Measurements from ENCODE around the gene EIF5. TPM values are rescaled to one million over a fixed set of nuclear protein-coding genes. Genes with fewer than 3 reads are reported as not detected.

Gene EIF5
- total and polyA plus RNA-seq, 2 donors (not counting 3 experiments of a cell fraction or from before 2014, with no cell fraction given) = 175 to 313 TPM

DNA sequence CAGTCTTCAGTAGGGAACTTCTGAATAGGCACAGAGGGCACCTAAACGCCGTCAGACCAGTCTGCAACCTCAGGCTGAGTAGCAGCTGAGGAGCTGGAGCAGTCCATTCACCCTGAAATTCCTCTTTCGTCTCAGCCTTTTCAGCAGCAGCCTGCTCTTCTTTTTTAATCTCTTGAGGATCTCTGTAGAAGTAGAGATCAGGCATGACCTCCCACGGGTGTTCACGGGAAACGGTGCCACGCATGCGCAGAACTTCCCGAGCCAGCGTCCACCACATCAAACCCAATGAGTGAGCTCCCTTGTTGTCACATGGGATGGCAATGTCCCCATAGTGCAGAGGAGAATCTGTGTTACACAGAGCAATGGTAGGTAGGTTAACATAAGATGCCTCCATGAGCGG, 40.1 kb downstream of the EIF5 start:
- POLR2A ChIA-PET = no interaction called here

More for the DNA sequence above, 40.1 kb downstream of the EIF5 start:
- H3K27ac ChIP-seq (ENCODE audit: insufficient read depth, low read depth, low read length) = no peak overlapping the region
- peaks cover 0 to 2% of the 10 kb centered on the region in 2 experiments for H3K27me3 ChIP-seq (ENCODE audit: control insufficient read depth in 2 of 2, insufficient read depth in 2 of 2, low read length in 2 of 2)
- no TSS peak for BruUV-seq (replicated peaks)
- no peak overlapping the region for H3K9ac ChIP-seq (replicated peaks; ENCODE audit: extremely low read depth, insufficient read depth, low read length)
- no peak overlapping the region for H2AFZ ChIP-seq (ENCODE audit: low read depth, low read length)
- no peak for FAIRE-seq
- no peak for TF ChIP-seq POLR2A (IDR thresholded peaks at IDR 0.05; ENCODE audit: low read depth, low read length)
- TF ChIP-seq, protein P1, sequence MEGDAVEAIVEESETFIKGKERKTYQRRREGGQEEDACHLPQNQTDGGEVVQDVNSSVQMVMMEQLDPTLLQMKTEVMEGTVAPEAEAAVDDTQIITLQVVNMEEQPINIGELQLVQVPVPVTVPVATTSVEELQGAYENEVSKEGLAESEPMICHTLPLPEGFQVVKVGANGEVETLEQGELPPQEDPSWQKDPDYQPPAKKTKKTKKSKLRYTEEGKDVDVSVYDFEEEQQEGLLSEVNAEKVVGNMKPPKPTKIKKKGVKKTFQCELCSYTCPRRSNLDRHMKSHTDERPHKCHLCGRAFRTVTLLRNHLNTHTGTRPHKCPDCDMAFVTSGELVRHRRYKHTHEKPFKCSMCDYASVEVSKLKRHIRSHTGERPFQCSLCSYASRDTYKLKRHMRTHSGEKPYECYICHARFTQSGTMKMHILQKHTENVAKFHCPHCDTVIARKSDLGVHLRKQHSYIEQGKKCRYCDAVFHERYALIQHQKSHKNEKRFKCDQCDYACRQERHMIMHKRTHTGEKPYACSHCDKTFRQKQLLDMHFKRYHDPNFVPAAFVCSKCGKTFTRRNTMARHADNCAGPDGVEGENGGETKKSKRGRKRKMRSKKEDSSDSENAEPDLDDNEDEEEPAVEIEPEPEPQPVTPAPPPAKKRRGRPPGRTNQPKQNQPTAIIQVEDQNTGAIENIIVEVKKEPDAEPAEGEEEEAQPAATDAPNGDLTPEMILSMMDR (IDR thresholded peaks at IDR 0.05; ENCODE audit: extremely low read depth in 1 of 2, insufficient read depth in 1 of 2, low read depth in 1 of 2, low read length in 2 of 2) = no peak
- no peak for TF ChIP-seq GATA2 (IDR thresholded peaks at IDR 0.05; ENCODE audit: insufficient read depth, insufficient read length, low read depth, low read length)
- TF ChIP-seq FOS (IDR thresholded peaks at IDR 0.05; ENCODE audit: borderline replicate concordance, insufficient read depth, low read length) = no peak
- TF ChIP-seq, protein P2, sequence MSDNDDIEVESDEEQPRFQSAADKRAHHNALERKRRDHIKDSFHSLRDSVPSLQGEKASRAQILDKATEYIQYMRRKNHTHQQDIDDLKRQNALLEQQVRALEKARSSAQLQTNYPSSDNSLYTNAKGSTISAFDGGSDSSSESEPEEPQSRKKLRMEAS (IDR thresholded peaks at IDR 0.05; ENCODE audit: insufficient read depth, insufficient read length) = no peak
- no peak for TF ChIP-seq MYC (IDR thresholded peaks at IDR 0.05; ENCODE audit: low read depth, low read length)
- no peak for TF ChIP-seq POLR2AphosphoS5 (IDR thresholded peaks at IDR 0.05; ENCODE audit: insufficient read depth, low read depth, low read length)
- TF ChIP-seq JUN (IDR thresholded peaks at IDR 0.05; ENCODE audit: borderline replicate concordance, insufficient read depth, insufficient read length, low read depth) = no peak
- dilution Hi-C loops (cut with MboI; ENCODE audit: extremely low pct_ligation_motif_present, low sequenced_read_pairs) = no loop called here
- no peaks in the 10 kb centered on the region for H4K20me1 ChIP-seq (replicated peaks; ENCODE audit: control insufficient read depth, extremely low read depth, insufficient read depth, low read length)
- no peaks in the 10 kb centered on the region for H3K79me2 ChIP-seq (ENCODE audit: control insufficient read depth, insufficient read depth, low read length)
- CTCF ChIA-PET = interaction anchor here (1.4 to 2.5 kb wide), 2 partner anchors 11 to 17 kb away, joined by 5 to 13 read pairs; no protein-coding TSS in a partner anchor
- H3K4me1 ChIP-seq (ENCODE audit: control insufficient read depth, extremely low read depth, insufficient read depth, low read length) = peaks cover 4% of the 10 kb centered on the region
- intact Hi-C loops (cut with micrococcal nuclease) = no loop called here
- no peak overlapping the region for H3K4me2 ChIP-seq (ENCODE audit: insufficient read depth, low read length)
- no peaks in the 10 kb centered on the region for H3K36me3 ChIP-seq (ENCODE audit: control insufficient read depth in 2 of 2, extremely low read depth in 1 of 2, insufficient read depth in 2 of 2, low read length in 2 of 2)
- H3K9me3 ChIP-seq (replicated peaks; ENCODE audit: control insufficient read depth, insufficient read depth, low read length) = no peaks in the 10 kb centered on the region
- no peak overlapping the region for H3K4me3 ChIP-seq (replicated peaks in 1 of 3; ENCODE audit: insufficient read depth in 1 of 3, low read depth in 1 of 3, low read length in 3 of 3)
- no peak for DNase-seq (ENCODE audit: low read depth, low spot score)
- no peaks in the 10 kb centered on the region for H3K9me1 ChIP-seq (replicated peaks; ENCODE audit: control insufficient read depth, extremely low read depth, insufficient read depth, low read length)

Data from endothelial cell of umbilical vein (primary cell).